PFSK-1 (cell line): ENCODE measurements around the gene UPF1.

Experiments used
- FOXP2 ChIP-seq: optimal IDR thresholded peaks from 2 replicates; pipeline ENCODE3; 2011; ENCODE audit warnings: borderline replicate concordance, control low read depth, inconsistent platforms; ENCODE audit not compliant: insufficient read depth; ENCODE audit errors: extremely low read length, extremely low read depth
- POLR2AphosphoS5 ChIP-seq: IDR thresholded peaks from 2 replicates; pipeline ENCODE4 v1.6.1; 2012; ENCODE audit warnings: low read depth, mild to moderate bottlenecking, control low read depth, low read length, moderate library complexity
- SIN3A ChIP-seq: IDR thresholded peaks from 2 replicates; pipeline ENCODE4 v1.6.1; 2012; ENCODE audit warnings: mild to moderate bottlenecking, low read length, moderate library complexity, borderline replicate concordance; ENCODE audit not compliant: insufficient read depth
- TAF1 ChIP-seq: IDR thresholded peaks from 2 replicates; pipeline ENCODE4 v1.6.1; 2012; ENCODE audit warnings: low read length, control low read depth, borderline replicate concordance; ENCODE audit not compliant: insufficient read depth
- TF ChIP-seq, protein P1 (sequence below), 2 experiments: IDR thresholded peaks; 2 replicates each; pipeline versions ENCODE4 v1.6.1 to v1.8.0; 2011 to 2012; ENCODE audit warnings: low read depth in 2 of 2, low read length in 2 of 2, control low read depth in 1 of 2, inconsistent platforms in 1 of 2, mild to moderate bottlenecking in 1 of 2, moderate library complexity in 1 of 2; ENCODE audit not compliant: insufficient read depth in 1 of 2

The UPF1 gene

DNA sequence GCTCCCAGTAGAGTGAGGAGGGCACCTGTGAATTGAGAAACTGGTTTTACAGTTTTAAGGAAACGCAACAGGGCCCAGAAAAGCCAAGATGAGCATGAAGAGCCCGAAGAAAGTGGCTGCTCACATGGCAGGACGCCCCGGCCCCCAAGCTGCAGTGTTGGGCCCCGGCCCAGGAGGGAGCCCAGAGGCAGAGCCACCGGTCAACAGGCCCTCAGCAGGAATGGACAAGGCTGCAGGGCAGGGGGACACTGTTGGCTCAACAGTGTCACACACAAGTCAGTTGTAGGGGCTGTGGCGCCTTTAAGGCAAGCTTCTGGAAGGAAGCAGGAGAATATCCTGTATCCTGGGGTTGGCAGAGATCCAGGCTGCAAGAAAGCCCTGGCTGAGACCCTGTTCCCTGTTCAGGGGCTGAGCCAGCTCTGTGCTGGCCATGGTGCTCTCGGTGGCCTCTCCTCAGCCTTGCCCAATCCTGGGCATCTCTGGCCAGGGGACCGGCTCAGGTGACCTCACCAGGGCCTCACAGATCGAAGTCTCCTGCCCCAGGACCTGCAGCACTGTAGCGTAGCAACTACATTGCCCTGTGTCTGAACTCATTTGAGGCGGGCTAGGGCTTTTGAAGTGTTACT is 28.0 kb downstream of the UPF1 start:
- TF ChIP-seq FOXP2 (peak; percentile 19), POLR2AphosphoS5 (no peak)
- TF ChIP-seq, protein P1, sequence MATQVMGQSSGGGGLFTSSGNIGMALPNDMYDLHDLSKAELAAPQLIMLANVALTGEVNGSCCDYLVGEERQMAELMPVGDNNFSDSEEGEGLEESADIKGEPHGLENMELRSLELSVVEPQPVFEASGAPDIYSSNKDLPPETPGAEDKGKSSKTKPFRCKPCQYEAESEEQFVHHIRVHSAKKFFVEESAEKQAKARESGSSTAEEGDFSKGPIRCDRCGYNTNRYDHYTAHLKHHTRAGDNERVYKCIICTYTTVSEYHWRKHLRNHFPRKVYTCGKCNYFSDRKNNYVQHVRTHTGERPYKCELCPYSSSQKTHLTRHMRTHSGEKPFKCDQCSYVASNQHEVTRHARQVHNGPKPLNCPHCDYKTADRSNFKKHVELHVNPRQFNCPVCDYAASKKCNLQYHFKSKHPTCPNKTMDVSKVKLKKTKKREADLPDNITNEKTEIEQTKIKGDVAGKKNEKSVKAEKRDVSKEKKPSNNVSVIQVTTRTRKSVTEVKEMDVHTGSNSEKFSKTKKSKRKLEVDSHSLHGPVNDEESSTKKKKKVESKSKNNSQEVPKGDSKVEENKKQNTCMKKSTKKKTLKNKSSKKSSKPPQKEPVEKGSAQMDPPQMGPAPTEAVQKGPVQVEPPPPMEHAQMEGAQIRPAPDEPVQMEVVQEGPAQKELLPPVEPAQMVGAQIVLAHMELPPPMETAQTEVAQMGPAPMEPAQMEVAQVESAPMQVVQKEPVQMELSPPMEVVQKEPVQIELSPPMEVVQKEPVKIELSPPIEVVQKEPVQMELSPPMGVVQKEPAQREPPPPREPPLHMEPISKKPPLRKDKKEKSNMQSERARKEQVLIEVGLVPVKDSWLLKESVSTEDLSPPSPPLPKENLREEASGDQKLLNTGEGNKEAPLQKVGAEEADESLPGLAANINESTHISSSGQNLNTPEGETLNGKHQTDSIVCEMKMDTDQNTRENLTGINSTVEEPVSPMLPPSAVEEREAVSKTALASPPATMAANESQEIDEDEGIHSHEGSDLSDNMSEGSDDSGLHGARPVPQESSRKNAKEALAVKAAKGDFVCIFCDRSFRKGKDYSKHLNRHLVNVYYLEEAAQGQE (IDR thresholded peaks at IDR 0.05; ENCODE audit: insufficient read depth in 1 of 2, low read depth in 2 of 2, low read length in 2 of 2) = no peak

DNA sequence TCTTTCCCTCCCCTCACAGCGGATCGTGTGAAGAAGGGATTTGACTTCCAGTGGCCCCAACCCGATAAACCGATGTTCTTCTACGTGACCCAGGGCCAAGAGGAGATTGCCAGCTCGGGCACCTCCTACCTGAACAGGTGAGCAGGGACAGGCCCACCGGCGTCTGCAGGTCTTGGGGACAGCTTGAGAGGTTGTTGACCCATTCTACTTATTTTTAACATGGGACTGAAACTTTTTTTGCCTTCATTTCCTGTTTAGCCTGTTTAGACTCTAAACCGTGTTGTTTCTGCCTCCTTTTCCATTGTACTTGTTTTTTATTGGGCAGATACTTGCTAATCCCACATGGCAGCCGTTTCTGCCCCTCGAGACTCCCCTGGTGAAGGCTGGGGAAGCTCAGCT is 28.5 kb downstream of the UPF1 start:
- TF ChIP-seq SIN3A (no peak), TAF1 (no peak)
- TF ChIP-seq, protein P1 (IDR thresholded peaks at IDR 0.05; ENCODE audit: insufficient read depth in 1 of 2, low read depth in 2 of 2, low read length in 2 of 2) = no peak

DNA sequence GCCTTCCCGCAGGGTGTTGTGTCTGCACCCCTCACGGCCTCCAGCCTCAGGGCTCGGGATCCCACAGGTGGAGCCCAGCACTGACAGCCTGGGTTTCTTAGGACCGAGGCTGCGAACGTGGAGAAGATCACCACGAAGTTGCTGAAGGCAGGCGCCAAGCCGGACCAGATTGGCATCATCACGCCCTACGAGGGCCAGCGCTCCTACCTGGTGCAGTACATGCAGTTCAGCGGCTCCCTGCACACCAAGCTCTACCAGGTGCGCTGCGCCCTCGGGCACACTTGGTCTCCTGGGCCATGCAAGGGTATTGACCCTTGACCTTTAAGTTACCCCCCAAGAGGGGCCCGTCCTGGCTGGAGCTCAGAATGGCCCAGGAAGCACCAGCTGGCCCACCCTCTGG is 29.0 kb downstream of the UPF1 start:
- TF ChIP-seq, protein P1 (IDR thresholded peaks at IDR 0.05; ENCODE audit: insufficient read depth in 1 of 2, low read depth in 2 of 2, low read length in 2 of 2) = no peak
- TF ChIP-seq TAF1 (no peak), POLR2AphosphoS5 (no peak), FOXP2 (no peak), SIN3A (no peak)

DNA sequence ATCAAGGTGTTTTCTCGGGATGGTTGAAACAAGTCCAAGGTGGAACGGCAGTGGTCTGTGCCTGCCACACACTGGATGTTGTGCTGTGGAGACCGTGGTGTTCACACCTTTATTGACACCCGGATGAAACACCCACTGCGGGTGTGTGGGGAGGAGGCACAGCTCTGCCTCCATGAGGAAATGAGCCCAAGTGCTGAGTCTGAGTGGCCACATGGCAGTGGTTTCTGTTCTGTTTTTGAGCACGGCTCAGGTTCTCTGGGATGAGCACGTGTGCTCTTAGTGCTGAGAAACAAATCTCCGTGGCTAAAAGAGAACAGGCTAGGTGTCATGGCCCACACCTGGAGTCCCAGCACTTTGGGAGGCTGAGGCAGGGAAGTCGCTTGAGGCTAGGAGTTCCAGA is 29.5 kb downstream of the UPF1 start:
- TF ChIP-seq, protein P1 (IDR thresholded peaks at IDR 0.05; ENCODE audit: insufficient read depth in 1 of 2, low read depth in 2 of 2, low read length in 2 of 2) = no peak
- TF ChIP-seq SIN3A (no peak), TAF1 (no peak), POLR2AphosphoS5 (no peak), FOXP2 (no peak)

DNA sequence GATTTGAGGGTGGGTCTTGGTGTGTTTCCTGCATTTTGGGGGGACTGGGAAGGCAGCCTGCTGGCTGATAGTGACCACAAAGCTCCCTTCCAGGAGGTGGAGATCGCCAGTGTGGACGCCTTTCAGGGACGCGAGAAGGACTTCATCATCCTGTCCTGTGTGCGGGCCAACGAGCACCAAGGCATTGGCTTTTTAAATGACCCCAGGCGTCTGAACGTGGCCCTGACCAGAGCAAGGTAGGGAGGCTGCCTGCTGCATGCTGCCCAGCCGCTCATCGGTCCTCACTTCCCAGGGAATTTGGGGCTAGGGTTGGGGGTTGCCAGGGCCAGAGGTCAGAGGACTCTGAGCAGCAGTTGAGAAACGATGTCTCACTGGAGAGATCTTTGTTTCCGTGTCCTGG is 30.2 kb downstream of the UPF1 start:
- TF ChIP-seq SIN3A = no peak
- no peak for TF ChIP-seq TAF1
- TF ChIP-seq, protein P1 (IDR thresholded peaks at IDR 0.05; ENCODE audit: insufficient read depth in 1 of 2, low read depth in 2 of 2, low read length in 2 of 2) = no peak
- no peak for TF ChIP-seq FOXP2
- no peak for TF ChIP-seq POLR2AphosphoS5
